Omental fat pad (tissue), 4 donors: ENCODE results near the gene CERK. TPM values are rescaled to one million over a fixed set of nuclear protein-coding genes. Genes with fewer than 3 reads are reported as not detected.

Source experiments
- ATAC-seq: fragments of 150-250 bp; one replicate; pipeline ENCODE4 v1.9.1; 2016; ENCODE audit warnings: mild to moderate bottlenecking, moderate library complexity; ENCODE audit not compliant: low FRiP score
- DNase-seq: peaks from one replicate; pipeline ENCODE4 v3.0.0-alpha.2; 2019; ENCODE audit warnings: low spot score
- total RNA-seq, 4 donors: library from RNA; depleted of rRNA; stranded (reverse); fragments of >200 nt; gene quantifications; one replicate each; pipeline ENCODE4 v1.1.0, GENCODE V29; 2016
- TF ChIP-seq, protein P1 (sequence below), 3 donors: fragments of 450-650 bp; IDR thresholded peaks; one replicate each; pipeline ENCODE4 v1.5.1; 2016 to 2017; ENCODE audit warnings: antibody characterized with exemption in 3 of 3, mild to moderate bottlenecking in 3 of 3, moderate library complexity in 2 of 3

CERK gene
- total RNA-seq, 4 donors from 2014 or later = 32.7 to 47.8 (median 39.7) TPM

DNA sequence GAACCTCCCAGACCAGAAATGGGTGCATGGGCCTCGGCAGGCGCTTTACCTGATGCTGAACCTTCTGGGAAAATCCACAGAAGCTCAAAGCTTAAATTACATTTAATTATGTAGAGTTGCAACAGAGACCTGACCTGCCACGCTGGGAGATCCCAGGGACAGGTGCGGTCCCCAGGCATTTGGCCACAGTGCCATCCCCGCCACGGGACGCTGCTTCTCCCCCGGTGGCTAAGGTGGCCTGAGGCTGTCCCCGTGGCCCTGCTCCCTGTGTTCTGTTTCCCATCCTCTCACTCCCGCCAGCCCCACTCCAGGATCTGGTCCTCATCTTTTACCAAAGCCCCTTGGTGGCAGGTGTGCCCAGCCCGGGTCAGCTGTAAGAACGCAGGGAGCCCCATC lies 78.3 kb downstream of the CERK start:
- ATAC-seq (no peak), DNase-seq (no peak)
- TF ChIP-seq, protein P1, sequence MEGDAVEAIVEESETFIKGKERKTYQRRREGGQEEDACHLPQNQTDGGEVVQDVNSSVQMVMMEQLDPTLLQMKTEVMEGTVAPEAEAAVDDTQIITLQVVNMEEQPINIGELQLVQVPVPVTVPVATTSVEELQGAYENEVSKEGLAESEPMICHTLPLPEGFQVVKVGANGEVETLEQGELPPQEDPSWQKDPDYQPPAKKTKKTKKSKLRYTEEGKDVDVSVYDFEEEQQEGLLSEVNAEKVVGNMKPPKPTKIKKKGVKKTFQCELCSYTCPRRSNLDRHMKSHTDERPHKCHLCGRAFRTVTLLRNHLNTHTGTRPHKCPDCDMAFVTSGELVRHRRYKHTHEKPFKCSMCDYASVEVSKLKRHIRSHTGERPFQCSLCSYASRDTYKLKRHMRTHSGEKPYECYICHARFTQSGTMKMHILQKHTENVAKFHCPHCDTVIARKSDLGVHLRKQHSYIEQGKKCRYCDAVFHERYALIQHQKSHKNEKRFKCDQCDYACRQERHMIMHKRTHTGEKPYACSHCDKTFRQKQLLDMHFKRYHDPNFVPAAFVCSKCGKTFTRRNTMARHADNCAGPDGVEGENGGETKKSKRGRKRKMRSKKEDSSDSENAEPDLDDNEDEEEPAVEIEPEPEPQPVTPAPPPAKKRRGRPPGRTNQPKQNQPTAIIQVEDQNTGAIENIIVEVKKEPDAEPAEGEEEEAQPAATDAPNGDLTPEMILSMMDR (IDR thresholded peaks at IDR 0.05) = no peak

- DNase-seq (no peak), ATAC-seq (no peak)
- TF ChIP-seq, protein P1 (IDR thresholded peaks at IDR 0.05) = no peak
Observed at GRCh38 chr22:46659059-46659790, 78.8 kb downstream of the CERK start.

GRCh38 chr22:46657996-46658947 lies 79.8 kb downstream of the CERK start:
- TF ChIP-seq, protein P1 (IDR thresholded peaks at IDR 0.05) = no peak
- ATAC-seq (no peak), DNase-seq (no peak)

GRCh38 chr22:46657655-46657953 lies 80.4 kb downstream of the CERK start:
- DNase-seq = no peak
- TF ChIP-seq, protein P1 (IDR thresholded peaks at IDR 0.05) = no peak
- no peak for ATAC-seq

GRCh38 chr22:46656856-46657654 lies 81.0 kb downstream of the CERK start:
- TF ChIP-seq, protein P1 (IDR thresholded peaks at IDR 0.05) = no peak
- no peak for ATAC-seq
- no peak for DNase-seq

GRCh38 chr22:46655861-46656608 lies 82.0 kb downstream of the CERK start:
- TF ChIP-seq, protein P1 (IDR thresholded peaks at IDR 0.05) = no peak
- ATAC-seq (no peak), DNase-seq (no peak)
